H1 (cell line): ENCODE data around the gene PPP1R12B. TPM values are rescaled to one million over a fixed set of nuclear protein-coding genes. Genes with fewer than 3 reads are reported as not detected.

Experiments
- NRF1 ChIP-seq: IDR thresholded peaks from 2 replicates; pipeline ENCODE4 v1.6.1; 2011; ENCODE audit warnings: mild to moderate bottlenecking, low read depth, low read length, improper control_type of control experiment
- RNF2 ChIP-seq: fragments of 200-900, 300-1000 bp; sonication (generic); IDR thresholded peaks from 2 replicates; pipeline ENCODE4 v1.7.1; 2016; ENCODE audit warnings: borderline replicate concordance, low read depth, mild to moderate bottlenecking, antibody characterized with exemption, low read length; ENCODE audit not compliant: poor library complexity, severe bottlenecking; ENCODE audit errors: missing control alignments
- SIN3A ChIP-seq, 2 experiments: IDR thresholded peaks in 1 of 2; conservative IDR thresholded peaks in 1 of 2; 2 replicates each; pipeline ENCODE4 v1.6.1; 2011 to 2012; ENCODE audit warnings: low read length in 2 of 2, improper control_type of control experiment in 1 of 2, low read depth in 1 of 2, mild to moderate bottlenecking in 1 of 2
- YY1 ChIP-seq: IDR thresholded peaks from 2 replicates; pipeline ENCODE4 v1.6.1; 2011; ENCODE audit warnings: low read depth, mild to moderate bottlenecking, low read length
- polyA plus RNA-seq, 7 experiments: library from polyadenylated mRNA; depleted of rRNA in 3 of 7; stranded (reverse) in 5 of 7; unstranded in 2 of 7; fragments of >200 nt in 5 of 7; fragments of 200-250 nt in 2 of 7; gene quantifications; 1 replicate in 5 of 7; 2 replicates in 1 of 7; 4 replicates in 1 of 7; pipeline versions ENCODE4 v1.2.1 to v1.2.3, GENCODE V29; 2011 to 2013; ENCODE audit warnings: missing spikeins in 2 of 7, mixed read lengths in 2 of 7
- total RNA-seq: library from RNA; stranded (reverse); fragmentation: NEBNext Ultra II Directional; extraction: Animal tissue kit (Norgen Biotek cat#: 25700); gene quantifications from 2 replicates; pipeline ENCODE4 v1.2.1, GENCODE V29; 2021

The PPP1R12B gene
- total and polyA plus RNA-seq, 2 of the 8 experiments (the other 6 are each of a cell fraction or from before 2014, with no cell fraction given), result 7.9 to 18.7 TPM

GRCh38 chr1:202575918-202576653, 227.6 kb downstream of the PPP1R12B start (continued):
- TF ChIP-seq SIN3A (conservative IDR thresholded peaks at IDR 0.05 in 1 of 2, IDR thresholded peaks at IDR 0.05 in 1 of 2; ENCODE audit: low read depth in 1 of 2, low read length in 2 of 2) (no peak), RNF2 (no peak), YY1 (no peak), NRF1 (no peak)
